Stimulated activated naive CD8-positive, alpha-beta T cell treated with anti-CD3 and anti-CD28 coated beads, Interleukin-15, amount 100 ng/mL, for 72 hours (primary cell): ENCODE results near the gene ACBD5.
"Not testable (repeated sequence)": the region's sequence is repeated elsewhere in the genome, so short reads cannot be mapped to it uniquely, and the experiment has no call there.

Experiments
- ATAC-seq: fragments of 150-1000 bp; cut with Tn5 transposase; 2 replicates; pipeline ENCODE4 v1.10.0; 2021; ENCODE audit warnings: mild to moderate bottlenecking, moderate library complexity
- DNase-seq, 2 donors: peaks; one replicate each; pipeline ENCODE4 v3.0.0; 2021 to 2022
- H3K27ac Mint-ChIP-seq, 2 donors: one replicate each; pipeline ENCODE4 v1.8.0; 2022; ENCODE audit warnings: mild to moderate bottlenecking in 2 of 2, mixed read lengths in 2 of 2, moderate library complexity in 2 of 2
- H3K27me3 Mint-ChIP-seq: one replicate; pipeline ENCODE4 v1.8.0; 2022; ENCODE audit warnings: mixed read lengths
- H3K4me1 Mint-ChIP-seq: one replicate; pipeline ENCODE4 v1.8.0; 2022; ENCODE audit warnings: mild to moderate bottlenecking, mixed read lengths
- H3K4me3 Mint-ChIP-seq, 2 donors: one replicate each; pipeline ENCODE4 v1.8.0; 2022; ENCODE audit warnings: mild to moderate bottlenecking in 2 of 2, mixed read lengths in 2 of 2, moderate library complexity in 1 of 2
- H3K9me3 Mint-ChIP-seq, 2 donors: one replicate each; pipeline ENCODE4 v1.8.0; 2022; ENCODE audit warnings: mixed read lengths in 2 of 2

Gene ACBD5

DNA sequence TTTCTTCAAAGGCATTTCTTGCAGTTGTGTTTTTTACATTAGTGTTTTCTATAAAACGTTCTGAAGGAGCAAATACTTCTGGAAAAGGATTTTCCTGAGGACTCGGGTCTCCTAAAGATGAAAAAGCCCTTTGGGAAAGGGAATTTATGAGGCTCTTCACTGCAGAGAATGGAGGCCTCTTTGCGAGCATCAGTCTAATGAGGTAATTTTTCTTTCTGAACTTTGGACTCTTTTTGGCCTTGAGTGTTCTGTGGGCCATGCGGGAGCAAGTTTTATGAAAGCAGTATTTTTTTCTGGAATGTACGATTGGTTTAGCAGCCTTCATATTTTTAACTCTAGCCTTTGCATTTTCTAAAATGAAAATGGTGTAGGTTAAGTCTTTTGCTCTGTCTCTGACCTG, 6.4 kb upstream of the ACBD5 start:
- peaks cover 17% of the 10 kb centered on the region for H3K4me1 Mint-ChIP-seq
- no peak overlapping the region for H3K4me3 Mint-ChIP-seq
- no peaks in the 10 kb centered on the region for H3K9me3 Mint-ChIP-seq
- no peaks in the 10 kb centered on the region for H3K27me3 Mint-ChIP-seq
- H3K27ac Mint-ChIP-seq, result no peak overlapping the region
- DNase-seq (no peak), ATAC-seq (no peak)

DNA sequence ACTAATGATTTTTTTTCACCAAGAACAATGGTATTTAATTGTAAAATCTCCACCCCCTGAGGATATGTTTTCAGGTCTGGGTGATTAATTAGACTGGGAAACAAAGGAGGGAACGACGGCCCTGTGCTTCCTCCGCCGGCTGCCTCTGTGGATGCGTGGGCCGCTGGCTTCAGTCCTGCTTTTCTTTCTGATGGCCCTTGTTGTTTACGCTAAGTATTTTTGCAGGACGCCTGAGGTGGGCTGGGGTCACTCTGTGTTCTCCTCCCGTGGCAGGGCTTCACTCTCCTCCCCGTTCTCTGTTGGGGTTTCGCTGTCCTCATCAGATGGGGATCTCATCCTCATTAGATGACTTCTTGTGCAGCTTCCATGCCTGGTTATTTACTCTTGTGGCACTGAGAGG, 5.2 kb upstream of the ACBD5 start:
- Mint-ChIP-seq H3K4me3 (no peak overlapping the region), H3K27me3 (no peaks in the 10 kb centered on the region), H3K27ac (no peak overlapping the region), H3K4me1 (peaks cover 16% of the 10 kb centered on the region), H3K9me3 (no peaks in the 10 kb centered on the region)
- no peak for DNase-seq
- no peak for ATAC-seq

DNA sequence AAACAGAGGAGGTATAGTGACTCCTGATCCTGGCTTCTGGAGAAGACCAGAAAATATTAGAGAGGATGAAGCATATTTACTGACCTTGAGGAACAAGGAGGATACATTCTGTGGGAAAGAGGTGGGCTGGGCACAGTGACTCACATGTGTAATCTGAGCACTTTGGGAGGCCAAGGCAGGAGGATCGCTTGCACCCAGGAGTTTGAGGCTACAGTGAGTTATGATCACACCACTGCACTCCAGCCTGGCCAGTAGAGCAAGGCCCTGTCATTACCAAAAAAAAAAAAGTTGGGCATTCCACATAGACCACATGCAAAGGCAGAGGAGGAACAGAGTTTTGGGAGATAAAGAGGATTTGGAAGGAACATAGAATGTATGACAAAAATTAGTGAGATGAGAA, 4.4 kb upstream of the ACBD5 start:
- H3K27me3 Mint-ChIP-seq, result no peaks in the 10 kb centered on the region
- peak overlapping the region; percentile 28 to 40 for H3K27ac Mint-ChIP-seq
- no peaks in the 10 kb centered on the region for H3K9me3 Mint-ChIP-seq
- H3K4me1 Mint-ChIP-seq, result peaks cover 16% of the 10 kb centered on the region
- no peak for DNase-seq
- no peak for ATAC-seq
- no peak overlapping the region for H3K4me3 Mint-ChIP-seq

DNA sequence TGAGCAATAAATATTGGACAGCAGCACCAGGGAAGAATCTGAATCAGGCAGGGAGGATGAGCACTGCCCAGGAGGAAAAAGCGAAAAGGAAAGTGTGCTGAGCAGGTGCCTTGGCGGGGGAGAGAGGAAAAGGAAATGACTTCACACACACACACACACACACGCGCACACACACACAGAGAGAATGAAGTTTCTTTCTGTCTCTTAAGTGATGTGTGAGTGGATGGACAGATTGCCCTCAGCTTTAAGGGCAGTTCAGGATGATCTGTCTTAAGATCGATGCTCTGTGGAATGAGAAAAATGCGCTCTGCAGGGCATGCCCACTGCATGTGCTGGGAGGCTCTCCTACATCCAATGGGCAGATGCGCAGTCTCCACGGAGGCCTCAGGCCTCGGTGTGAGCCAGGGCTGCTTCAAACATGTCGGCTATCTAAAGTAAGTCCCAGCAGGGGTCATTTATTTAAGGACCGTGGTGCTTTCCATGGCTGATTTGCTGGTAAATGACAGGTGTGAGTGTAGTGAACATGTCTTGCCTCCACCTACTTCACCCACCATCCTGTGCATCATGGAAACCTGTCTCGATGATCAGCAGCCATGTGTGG, 2.5 kb upstream of the ACBD5 start:
- DNase-seq (peak; percentile 55 to 71), ATAC-seq (peak; percentile 68)
- H3K9me3 Mint-ChIP-seq, result no peaks in the 10 kb centered on the region
- peaks cover 29% of the 10 kb centered on the region for H3K4me1 Mint-ChIP-seq
- peak overlapping the region; percentile 98 to 99 for H3K27ac Mint-ChIP-seq
- H3K4me3 Mint-ChIP-seq, result peak overlapping the region; percentile 88 to 97
- H3K27me3 Mint-ChIP-seq, result no peaks in the 10 kb centered on the region

DNA sequence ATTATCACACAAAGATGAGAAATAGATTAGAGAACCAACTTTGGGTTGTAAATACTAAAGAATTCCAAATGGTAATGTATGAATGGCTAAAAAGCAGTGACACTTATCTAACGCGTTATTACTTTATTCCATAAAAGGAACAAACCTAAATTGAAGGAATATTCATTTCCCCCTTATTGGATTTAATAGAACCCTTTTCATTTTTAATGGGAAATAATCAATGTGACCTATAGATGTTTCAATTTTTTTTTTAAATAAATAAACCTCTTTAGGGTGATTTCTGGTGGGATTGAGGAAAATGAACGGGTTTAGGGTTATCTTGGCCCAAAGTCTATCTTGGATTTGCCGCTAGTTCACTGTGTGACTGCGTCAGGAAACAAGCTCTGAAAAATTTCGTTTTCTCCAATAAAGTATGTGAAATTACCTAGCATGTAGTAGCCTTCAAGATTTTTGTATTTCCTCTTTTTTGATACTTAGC, 1.9 kb upstream of the ACBD5 start:
- Mint-ChIP-seq H3K27me3 (no peaks in the 10 kb centered on the region), H3K4me3 (peak overlapping the region; percentile 88 to 97), H3K4me1 (peaks cover 29% of the 10 kb centered on the region), H3K9me3 (no peaks in the 10 kb centered on the region), H3K27ac (peak overlapping the region; percentile 98 to 99)
- ATAC-seq, result peak; percentile 0
- DNase-seq, result no peak

DNA sequence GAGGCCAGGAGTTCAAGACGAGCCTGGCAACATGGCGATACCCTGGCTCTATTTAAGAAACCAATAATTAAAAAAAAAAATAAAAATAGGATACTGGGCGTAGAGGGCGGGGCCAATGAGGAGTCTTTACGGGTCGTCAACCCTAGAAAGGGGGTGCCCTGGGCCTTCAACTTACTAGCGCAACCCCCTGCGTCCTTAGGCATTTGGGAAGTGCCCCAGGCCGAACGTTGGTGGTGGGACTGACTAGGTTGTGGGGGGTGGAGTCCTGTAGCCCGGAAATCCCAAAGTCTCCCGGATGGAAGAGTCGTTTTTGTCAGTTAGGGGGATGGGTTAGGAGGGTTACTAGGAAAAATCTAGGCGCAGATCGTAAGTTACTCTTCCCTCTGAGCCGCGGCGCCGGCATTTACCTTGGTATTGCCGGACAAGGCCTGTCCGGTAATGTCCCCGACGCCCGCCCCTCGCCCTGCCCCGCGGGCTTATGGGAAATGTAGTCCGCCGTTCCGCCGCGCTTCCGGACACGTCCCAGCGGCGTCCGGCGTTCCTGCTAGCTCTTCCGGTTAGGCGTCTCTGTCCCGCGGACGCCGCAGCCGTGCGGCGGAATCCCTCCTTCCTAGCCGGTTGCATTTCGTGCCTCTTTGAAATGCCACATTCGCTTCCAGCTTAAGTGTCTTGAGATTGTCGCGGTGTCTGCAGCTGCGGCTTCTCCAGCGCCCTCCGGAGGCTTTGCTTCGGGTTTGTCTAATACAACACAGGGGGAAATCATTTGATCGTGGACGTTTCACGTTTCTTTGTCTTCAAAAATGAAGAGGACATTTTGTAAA, 1.3 kb upstream of the ACBD5 start:
- H3K4me1 Mint-ChIP-seq, result peaks cover 29% of the 10 kb centered on the region

DNA sequence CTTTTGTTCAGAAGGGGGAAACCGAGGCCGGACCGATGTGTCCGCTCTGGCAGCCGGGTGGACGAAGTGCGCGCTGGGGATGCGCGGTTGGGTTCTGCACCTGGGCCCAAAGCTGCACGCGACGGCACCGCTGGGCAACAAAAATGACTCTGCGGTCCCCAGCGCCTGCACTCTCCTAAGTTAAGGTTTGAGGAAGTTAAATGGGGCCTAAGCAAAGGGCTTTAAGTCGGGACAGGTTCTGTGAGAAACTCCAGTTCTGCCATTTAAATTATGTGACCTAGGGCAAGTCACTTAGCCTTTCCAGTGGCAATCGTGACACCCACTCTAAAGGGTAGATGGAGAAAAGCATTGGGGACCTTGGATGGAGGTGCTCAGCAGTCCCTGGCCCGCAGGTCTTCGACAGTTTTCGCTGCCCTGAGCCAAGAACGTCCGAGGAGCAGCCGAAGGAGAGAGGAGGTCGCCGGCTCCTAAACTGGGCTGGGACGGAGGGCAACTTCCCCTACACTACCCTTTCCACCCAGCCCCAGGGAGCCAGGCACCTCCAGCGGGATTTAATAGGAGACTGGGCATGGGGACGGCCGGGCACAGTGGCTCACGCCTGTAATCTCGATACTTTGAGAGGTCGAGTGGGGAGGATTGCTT, 534 bp upstream of the ACBD5 start:
- DNase-seq (peak; percentile 48 to 56), ATAC-seq (peak; percentile 16)
- H3K27ac Mint-ChIP-seq, result peak overlapping the region; percentile 98 to 99
- peak overlapping the region; percentile 88 to 97 for H3K4me3 Mint-ChIP-seq
- H3K27me3 Mint-ChIP-seq, result no peaks in the 10 kb centered on the region
- peaks cover 29% of the 10 kb centered on the region for H3K4me1 Mint-ChIP-seq
- H3K9me3 Mint-ChIP-seq, result no peaks in the 10 kb centered on the region

More for the DNA sequence above, 1.3 kb upstream of the ACBD5 start:
- peak; percentile 81 for ATAC-seq
- no peaks in the 10 kb centered on the region for H3K9me3 Mint-ChIP-seq
- DNase-seq, result peak; percentile 87 to 90
- no peaks in the 10 kb centered on the region for H3K27me3 Mint-ChIP-seq
- H3K4me3 Mint-ChIP-seq, result peak overlapping the region; percentile 88 to 97
- peak overlapping the region; percentile 98 to 99 for H3K27ac Mint-ChIP-seq

DNA sequence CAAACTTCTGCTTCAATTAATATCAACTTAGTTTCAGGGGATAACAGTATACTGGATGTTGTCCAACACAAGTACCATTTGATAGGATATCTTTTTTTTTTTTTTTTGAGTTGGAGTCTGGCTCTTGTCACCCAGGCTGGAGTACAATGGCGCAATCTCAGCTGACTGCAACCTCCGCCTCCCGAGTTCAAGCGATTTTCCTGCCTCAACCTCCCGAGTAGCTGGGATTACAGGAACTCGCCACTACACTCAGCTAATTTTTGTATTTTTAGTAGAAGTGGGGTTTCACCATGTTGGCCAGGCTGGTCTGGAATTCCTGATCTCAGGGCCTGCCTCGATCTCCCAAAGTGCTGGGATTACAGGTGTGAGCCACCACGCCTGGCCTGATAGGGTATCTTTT, 3.1 kb downstream of the ACBD5 start:
- peaks cover 13% of the 10 kb centered on the region for H3K4me1 Mint-ChIP-seq
- not testable (repeated sequence) for DNase-seq, H3K27me3 Mint-ChIP-seq, ATAC-seq, H3K4me3 Mint-ChIP-seq, H3K27ac Mint-ChIP-seq, H3K9me3 Mint-ChIP-seq

DNA sequence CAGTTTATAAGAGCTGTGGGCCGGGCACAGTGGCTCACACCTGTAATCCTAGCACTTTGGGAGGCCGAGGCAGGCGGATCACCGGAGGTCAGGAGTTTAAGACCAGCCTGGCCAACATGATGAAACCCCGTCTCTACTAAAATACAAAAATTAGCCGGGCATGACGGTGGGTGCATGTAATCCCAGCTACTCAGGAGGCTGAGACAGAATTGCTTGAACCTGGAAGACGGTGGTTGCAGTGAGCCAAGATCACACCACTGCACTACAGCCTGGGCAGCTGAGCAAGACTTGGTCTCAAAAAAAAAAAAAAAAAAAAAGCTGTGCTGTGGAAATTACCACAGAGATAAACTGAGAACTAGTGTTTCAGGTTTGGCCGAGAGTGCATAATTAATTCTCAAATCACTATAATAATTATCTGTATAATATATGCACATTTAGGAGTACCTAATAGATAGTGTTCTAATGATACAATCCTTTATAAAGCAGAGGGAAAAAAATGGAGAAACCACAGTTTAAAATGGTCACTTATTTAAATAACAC, 3.9 kb downstream of the ACBD5 start:
- not testable (repeated sequence) for H3K9me3 Mint-ChIP-seq, ATAC-seq, H3K4me3 Mint-ChIP-seq, H3K27ac Mint-ChIP-seq, H3K27me3 Mint-ChIP-seq, DNase-seq
- peaks cover 13% of the 10 kb centered on the region for H3K4me1 Mint-ChIP-seq

DNA sequence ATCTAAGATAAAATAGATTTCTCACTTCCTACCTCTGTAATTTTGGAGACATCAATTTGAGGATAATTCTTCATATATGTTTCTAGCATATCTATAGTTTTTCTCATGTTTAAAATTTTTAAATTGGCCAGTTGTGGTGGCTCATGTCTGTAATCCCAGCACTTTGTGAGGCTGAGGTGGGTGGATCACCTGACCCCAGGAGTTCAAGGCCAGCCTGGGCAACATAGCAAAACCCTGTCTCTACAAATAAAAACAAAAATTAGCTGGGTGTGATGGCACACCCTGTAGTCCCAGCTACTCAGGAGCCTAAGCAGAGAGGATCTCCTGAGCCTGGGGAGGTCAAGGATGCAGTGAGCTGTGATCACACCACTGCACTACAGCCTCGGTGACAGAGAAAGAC, 4.9 kb downstream of the ACBD5 start:
- H3K9me3 Mint-ChIP-seq, result no peaks in the 10 kb centered on the region
- ATAC-seq, result no peak
- no peaks in the 10 kb centered on the region for H3K27me3 Mint-ChIP-seq
- H3K4me3 Mint-ChIP-seq, result no peak overlapping the region
- no peak for DNase-seq
- no peak overlapping the region for H3K27ac Mint-ChIP-seq
- H3K4me1 Mint-ChIP-seq, result peaks cover 13% of the 10 kb centered on the region

DNA sequence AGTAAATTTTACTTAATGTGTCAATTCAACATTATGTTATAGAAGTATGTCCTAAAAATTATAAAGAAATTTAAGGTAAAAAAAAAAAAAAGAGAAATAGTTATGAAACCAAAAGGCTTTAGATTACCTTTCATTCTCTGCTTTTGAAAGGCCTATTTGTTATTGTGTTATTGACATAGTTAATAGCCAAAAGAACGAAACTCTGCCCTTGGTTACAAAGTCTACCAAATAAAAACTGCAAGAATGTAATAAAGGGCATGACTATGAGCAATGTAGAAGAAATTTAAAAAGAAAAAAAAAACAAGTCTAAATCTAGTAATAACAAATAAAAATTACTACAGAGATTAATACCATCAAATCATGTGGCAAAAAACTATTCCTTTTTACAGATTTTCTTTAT, 10.6 kb downstream of the ACBD5 start:
- H3K4me3 Mint-ChIP-seq, result no peak overlapping the region
- no peaks in the 10 kb centered on the region for H3K27me3 Mint-ChIP-seq
- no peak overlapping the region for H3K27ac Mint-ChIP-seq
- H3K9me3 Mint-ChIP-seq, result no peaks in the 10 kb centered on the region
- H3K4me1 Mint-ChIP-seq, result peaks cover 14% of the 10 kb centered on the region
- ATAC-seq (no peak), DNase-seq (no peak)

DNA sequence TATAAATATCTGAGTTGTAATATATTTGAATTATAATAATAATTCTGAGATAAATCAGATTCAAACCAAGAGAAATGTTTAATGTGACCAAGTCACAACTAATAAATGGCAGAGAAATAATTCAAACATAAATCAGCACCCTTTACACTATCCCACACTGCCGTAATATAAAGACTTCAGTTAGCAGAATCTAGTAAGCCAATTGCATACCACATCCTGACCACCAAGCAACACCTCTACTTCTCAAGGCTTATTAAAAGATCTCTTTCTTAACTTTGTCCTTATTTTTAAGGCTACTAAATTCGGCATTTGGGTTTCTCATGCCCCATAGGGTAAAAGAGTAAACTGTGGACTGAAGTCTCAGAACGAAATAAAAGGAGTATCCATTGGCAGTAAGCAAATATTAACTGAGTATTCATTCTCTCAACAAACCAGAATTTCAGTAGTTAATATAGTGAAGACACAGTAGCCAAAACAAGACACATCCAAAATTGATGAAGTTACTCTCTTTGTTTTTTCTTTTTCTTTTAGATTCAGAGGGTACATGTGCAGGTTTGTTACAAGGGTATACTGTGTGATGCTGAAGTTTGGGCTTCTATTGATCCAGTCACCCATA, 14.8 kb downstream of the ACBD5 start:
- DNase-seq, result no peak
- peaks cover 16% of the 10 kb centered on the region for H3K4me1 Mint-ChIP-seq
- ATAC-seq, result peak; percentile 83
- no peak overlapping the region for H3K27ac Mint-ChIP-seq
- no peak overlapping the region for H3K4me3 Mint-ChIP-seq
- H3K9me3 Mint-ChIP-seq, result no peaks in the 10 kb centered on the region
- H3K27me3 Mint-ChIP-seq, result no peaks in the 10 kb centered on the region

DNA sequence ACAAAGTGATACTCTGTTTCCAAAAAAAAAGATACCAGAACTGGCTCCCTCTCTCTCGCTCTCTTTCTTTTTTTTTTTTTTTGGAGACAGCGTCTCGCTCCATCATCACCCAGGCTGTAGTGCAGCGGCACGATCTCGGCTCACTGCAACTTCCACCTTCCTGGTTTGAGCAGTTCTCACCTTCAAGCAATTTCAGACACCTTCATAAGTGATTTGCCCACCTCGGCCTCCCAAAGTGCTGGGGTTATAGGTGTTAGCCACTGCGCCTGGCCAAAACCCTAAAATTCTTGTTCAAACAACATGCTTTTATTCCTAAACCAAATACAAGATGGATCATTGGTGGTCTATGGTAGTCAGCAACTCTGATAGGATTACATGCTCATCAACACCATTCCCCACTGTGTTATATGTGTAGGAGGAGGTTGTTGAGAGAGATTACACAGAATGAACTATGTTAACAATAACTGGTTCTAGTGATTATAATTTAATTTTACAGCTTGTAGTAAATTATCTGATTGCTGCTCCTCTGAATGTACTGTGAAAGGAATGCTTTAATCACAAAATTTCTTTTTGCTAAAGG, 15.5 kb downstream of the ACBD5 start:
- Mint-ChIP-seq H3K4me3 (no peak overlapping the region), H3K4me1 (peaks cover 16% of the 10 kb centered on the region), H3K27ac (no peak overlapping the region), H3K27me3 (no peaks in the 10 kb centered on the region), H3K9me3 (no peaks in the 10 kb centered on the region)
- DNase-seq (no peak), ATAC-seq (no peak)

DNA sequence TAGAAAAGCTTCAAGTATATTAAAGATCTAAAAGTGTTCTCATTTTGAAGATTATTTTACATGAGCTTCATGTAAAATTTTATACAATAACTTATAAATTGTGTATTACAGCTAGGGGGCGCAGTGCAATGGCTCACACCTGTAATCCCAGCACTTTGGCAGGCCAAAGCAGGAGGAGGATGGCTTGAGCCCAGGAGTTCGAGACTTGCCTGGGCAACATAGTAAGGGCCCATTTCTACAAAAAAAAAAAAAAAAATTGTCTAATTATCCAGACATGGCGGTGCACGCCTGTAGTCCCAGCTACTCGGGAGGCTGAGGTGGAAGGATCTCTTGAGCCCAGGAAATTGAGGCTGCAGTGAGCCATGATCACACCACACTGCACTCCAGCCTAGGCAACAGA, 16.6 kb downstream of the ACBD5 start:
- H3K4me1 Mint-ChIP-seq, result peaks cover 16% of the 10 kb centered on the region
- no peaks in the 10 kb centered on the region for H3K9me3 Mint-ChIP-seq
- peak overlapping the region in 1 of 2 donors; percentile 42 for H3K27ac Mint-ChIP-seq
- H3K4me3 Mint-ChIP-seq, result no peak overlapping the region
- ATAC-seq, result no peak
- H3K27me3 Mint-ChIP-seq, result no peaks in the 10 kb centered on the region
- peak; percentile 12 to 30 for DNase-seq

DNA sequence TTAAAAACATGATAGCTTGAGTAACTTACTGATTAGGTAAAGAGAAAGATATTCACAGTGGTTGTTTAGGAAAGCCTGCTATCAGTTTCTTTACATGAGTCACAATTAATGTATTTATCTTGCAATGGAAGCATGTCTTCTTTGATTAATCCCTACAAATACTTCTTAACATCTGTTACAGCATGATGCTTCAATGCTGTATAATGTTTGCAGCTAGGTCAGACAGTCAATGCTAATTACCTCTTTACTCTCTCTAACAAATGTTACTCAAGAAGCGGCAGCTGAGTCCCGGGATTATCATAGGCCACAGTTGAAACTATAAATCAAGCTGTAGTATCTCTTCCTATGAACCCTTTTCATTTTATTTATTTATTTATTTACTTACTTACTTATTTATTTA, 33.2 kb downstream of the ACBD5 start:
- Mint-ChIP-seq H3K4me1 (no peaks in the 10 kb centered on the region), H3K27me3 (no peaks in the 10 kb centered on the region), H3K4me3 (no peak overlapping the region), H3K9me3 (no peaks in the 10 kb centered on the region), H3K27ac (no peak overlapping the region)
- DNase-seq, result no peak
- no peak for ATAC-seq
